Right forelimb (tissue), 1 donor: ENCODE results near the gene ID3.

Experiments used
- DNase-seq: peaks from one replicate; pipeline ENCODE4 v3.0.0-alpha.2; 2018

ID3 gene

GRCh38 chr1:23525558-23526250, 33.6 kb downstream of the ID3 start:
- no peak for DNase-seq

DNA sequence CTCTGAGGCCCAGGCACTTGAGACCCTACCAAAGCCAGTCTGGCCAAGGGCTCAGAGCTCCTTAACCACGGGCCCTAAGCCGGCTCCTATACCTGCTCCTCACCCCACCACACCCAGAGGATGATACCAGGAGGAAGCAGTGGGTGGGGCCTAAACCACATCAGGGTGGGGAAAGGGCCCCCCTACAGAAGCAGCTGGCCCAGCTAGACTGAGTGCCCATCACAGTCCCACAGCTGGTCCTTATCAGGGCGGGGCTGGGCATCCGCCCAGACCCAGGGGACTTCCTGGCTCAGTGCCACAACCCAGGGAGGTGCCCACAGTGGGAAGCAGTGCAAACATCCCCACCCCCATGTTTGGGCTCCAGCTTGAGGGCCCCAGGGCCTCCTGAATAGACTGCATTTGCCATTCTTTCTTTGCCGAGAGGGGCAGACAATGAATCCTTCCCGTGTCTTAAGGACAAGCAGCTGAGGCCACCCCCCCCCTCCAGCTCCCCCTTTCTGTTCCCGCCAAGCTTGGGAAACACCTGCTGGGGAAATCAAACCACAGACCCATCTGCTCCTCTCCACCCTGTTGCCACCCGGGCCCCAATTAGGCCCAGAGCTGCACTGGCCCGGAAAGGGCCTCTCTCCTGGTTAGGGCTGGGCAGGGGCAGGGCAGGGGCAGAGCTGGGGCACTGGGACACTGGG, 34.4 kb downstream of the ID3 start:
- peak; percentile 66 for DNase-seq

DNA sequence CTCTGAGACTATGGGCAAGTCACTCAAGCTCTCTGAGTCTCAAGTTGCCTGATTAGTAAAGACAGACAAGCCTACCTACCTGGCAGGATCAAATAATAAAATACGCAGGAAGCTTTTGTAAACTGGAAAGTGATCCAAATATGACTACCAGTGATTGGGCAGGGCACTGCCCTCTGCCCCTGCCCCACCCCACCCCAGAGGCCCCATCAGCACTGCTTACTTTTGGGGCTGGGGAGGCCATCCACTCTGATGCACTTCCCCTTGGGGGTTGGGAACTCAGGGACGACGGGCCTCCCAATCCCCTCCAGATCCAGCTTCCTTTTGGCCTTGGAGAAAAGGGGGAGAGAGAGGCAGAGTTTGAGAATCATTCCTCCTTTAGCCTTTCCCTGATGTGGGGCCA, 35.1 kb downstream of the ID3 start:
- no peak for DNase-seq

GRCh38 chr1:23522244-23522982, 36.9 kb downstream of the ID3 start:
- no peak for DNase-seq

GRCh38 chr1:23521588-23521987, 37.7 kb downstream of the ID3 start:
- no peak for DNase-seq

DNA sequence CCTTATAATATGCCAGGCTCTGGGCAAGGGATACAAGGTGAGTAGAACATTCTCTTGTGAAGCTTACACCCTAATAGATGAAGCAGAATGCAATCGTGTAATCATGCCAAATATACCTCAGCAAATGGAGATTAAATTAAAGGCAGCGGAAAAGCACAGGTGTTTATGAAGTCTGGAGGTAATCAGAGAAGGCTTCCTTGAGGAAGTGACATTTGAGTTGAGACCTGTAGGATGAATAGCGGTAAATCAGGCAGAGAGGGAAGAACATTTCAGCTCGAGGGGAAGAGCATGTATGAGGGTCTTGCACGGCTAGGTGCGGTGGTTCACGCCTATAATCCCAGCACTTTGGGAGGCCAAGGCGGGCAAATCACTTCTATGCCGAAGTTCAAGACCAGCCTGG, 41.7 kb downstream of the ID3 start:
- DNase-seq = no peak

DNA sequence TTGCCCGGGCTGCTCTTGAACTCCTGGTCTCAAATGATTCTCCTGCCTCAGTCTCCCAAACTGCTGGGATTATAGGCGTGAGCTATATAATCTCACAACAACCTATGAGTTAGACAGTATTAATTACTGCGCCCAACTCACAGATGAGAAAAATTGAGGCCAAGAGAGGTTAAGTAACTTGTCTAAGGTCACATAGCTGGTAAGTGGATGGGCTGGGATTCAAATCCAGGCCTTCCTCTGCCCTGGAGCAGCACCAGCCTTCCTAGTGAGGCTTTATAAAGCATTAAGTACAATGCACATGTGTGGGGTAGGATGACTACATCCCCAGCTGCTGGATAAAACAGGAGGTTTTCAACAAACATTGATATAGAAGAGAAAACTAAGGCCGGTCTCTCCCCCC, 43.4 kb downstream of the ID3 start:
- DNase-seq = no peak

GRCh38 chr1:23514111-23514679, 45.1 kb downstream of the ID3 start:
- no peak for DNase-seq

- DNase-seq = no peak
These were observed 49.4 kb downstream of the ID3 start for GRCh38 chr1:23509896-23510295.
